SK-N-MC (cell line): ENCODE data around the gene CSMD2.

Experiments
- EZH2 ChIP-seq: fragments of 200-600 bp; sonication (generic); IDR thresholded peaks from one replicate; pipeline ENCODE4 v1.6.1; 2017; ENCODE audit warnings: antibody characterized with exemption
- FOXP2 ChIP-seq: optimal IDR thresholded peaks from 2 replicates; pipeline ENCODE3; 2011; ENCODE audit warnings: mild to moderate bottlenecking, moderate library complexity; ENCODE audit not compliant: insufficient read depth; ENCODE audit errors: extremely low read length, control extremely low read depth
- POLR2AphosphoS5 ChIP-seq: IDR thresholded peaks from 2 replicates; pipeline ENCODE4 v1.6.1; 2012; ENCODE audit warnings: mild to moderate bottlenecking, low read depth, low read length, borderline replicate concordance

DNA sequence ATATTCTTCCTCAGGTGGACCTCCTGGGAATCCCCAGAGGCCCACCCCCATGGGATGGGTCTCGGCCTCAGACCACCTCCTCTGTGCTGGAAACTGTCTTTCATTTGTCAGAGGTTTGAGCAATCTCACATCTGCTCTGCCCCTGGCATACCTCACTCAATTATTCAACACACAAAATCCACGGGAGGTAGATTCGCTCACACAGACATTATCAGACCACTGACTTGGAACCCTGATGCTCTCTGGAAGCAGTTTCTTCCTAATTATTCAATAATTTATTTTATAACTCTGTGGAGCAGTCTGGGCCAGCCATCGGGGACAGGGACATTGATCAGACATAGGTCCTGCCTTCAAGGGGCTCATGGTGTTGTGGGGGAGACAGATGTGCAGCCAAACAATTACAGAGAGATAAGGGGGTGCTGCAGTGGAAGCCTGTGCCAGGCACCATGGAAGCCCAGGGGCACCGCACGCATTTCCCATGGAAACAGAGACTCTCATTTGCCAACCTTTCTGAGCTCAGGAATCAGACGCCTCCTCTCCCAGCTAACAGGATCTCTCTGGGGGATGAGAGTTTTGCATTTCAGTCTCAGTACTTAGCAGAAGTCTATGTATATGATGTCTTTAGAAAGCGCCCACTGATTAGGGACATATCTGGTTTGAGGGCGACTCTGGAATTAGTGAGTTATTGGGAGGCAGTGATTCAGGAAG is 204.7 kb downstream of the CSMD2 start:
- no peak for TF ChIP-seq POLR2AphosphoS5
- TF ChIP-seq EZH2: no peak
- no peak for TF ChIP-seq FOXP2
